ENCODE data around the gene NDST4.

GRCh38 chr4:114807759-114808404 lies 305.5 kb downstream of the NDST4 start:
- TF ChIP-seq CTCF (IDR thresholded peaks at IDR 0.05; ENCODE audit: insufficient read depth, low read length) (peak; percentile 82), POLR2AphosphoS5 (IDR thresholded peaks at IDR 0.05; ENCODE audit: low read depth) (no peak)
